Activated effector memory CD4-positive, alpha-beta T cell treated with anti-CD3 and anti-CD28 coated beads, Interleukin-2, amount 50 U/mL, for 16 hours (primary cell): ENCODE results near the gene UGP2.

Experiments
- DNase-seq: peaks from one replicate; pipeline ENCODE4 v3.0.0-alpha.2; 2020

UGP2 gene

GRCh38 chr2:63866009-63866709 lies 24.5 kb downstream of the UGP2 start:
- DNase-seq, result no peak

GRCh38 chr2:63870679-63871078 lies 29.0 kb downstream of the UGP2 start:
- DNase-seq, result no peak

- DNase-seq, result no peak
Observed at GRCh38 chr2:63871864-63872263, 30.2 kb downstream of the UGP2 start.

- DNase-seq, result no peak
Observed at GRCh38 chr2:63872571-63873328, 31.1 kb downstream of the UGP2 start.

- DNase-seq, result no peak
Observed at GRCh38 chr2:63874204-63875130, 32.8 kb downstream of the UGP2 start.

- no peak for DNase-seq
Observed at GRCh38 chr2:63875131-63875527, 33.4 kb downstream of the UGP2 start.

GRCh38 chr2:63875559-63876245 lies 34.0 kb downstream of the UGP2 start:
- no peak for DNase-seq

GRCh38 chr2:63876311-63876710 lies 34.6 kb downstream of the UGP2 start:
- DNase-seq, result no peak

- no peak for DNase-seq
Observed at GRCh38 chr2:63878486-63878885, 36.8 kb downstream of the UGP2 start.

GRCh38 chr2:63879876-63880433 lies 38.3 kb downstream of the UGP2 start:
- DNase-seq, result no peak

GRCh38 chr2:63880625-63881024 lies 38.9 kb downstream of the UGP2 start:
- DNase-seq, result no peak

- no peak for DNase-seq
Observed at GRCh38 chr2:63881205-63881604, 39.5 kb downstream of the UGP2 start.

- no peak for DNase-seq
Observed at GRCh38 chr2:63882395-63883105, 40.9 kb downstream of the UGP2 start.

- DNase-seq, result no peak
Observed at GRCh38 chr2:63886445-63886844, 44.7 kb downstream of the UGP2 start.

GRCh38 chr2:63888053-63888452 lies 46.4 kb downstream of the UGP2 start:
- no peak for DNase-seq

GRCh38 chr2:63888490-63889402 lies 47.0 kb downstream of the UGP2 start:
- DNase-seq, result peak; percentile 73

- DNase-seq, result no peak
Observed at GRCh38 chr2:63890678-63891077, 49.0 kb downstream of the UGP2 start.

- DNase-seq, result no peak
Observed at GRCh38 chr2:63891488-63892030, 49.9 kb downstream of the UGP2 start.

GRCh38 chr2:63893163-63893562 lies 51.5 kb downstream of the UGP2 start:
- DNase-seq, result no peak

GRCh38 chr2:63894167-63894566 lies 52.5 kb downstream of the UGP2 start:
- no peak for DNase-seq
